IPS DF 6.9 (cell line): ENCODE data around the gene ETFB.

ENCODE experiments used
- DNase-seq: peaks from one replicate; pipeline ENCODE4 v3.0.0-alpha.2; 2013; ENCODE audit warnings: low read depth, low spot score
- H3K27ac ChIP-seq: one replicate; pipeline ENCODE4 v1.5.1; 2013; ENCODE audit warnings: low read length, control low read depth
- H3K27me3 ChIP-seq: 2 replicates; pipeline ENCODE4 v1.6.1; 2013; ENCODE audit warnings: mild to moderate bottlenecking, low read length; ENCODE audit not compliant: control insufficient read depth, insufficient read depth
- H3K36me3 ChIP-seq: 2 replicates; pipeline ENCODE4 v1.6.1; 2013; ENCODE audit warnings: low read length; ENCODE audit not compliant: control insufficient read depth, insufficient read depth
- H3K4me1 ChIP-seq: 2 replicates; pipeline ENCODE4 v1.6.1; 2013; ENCODE audit warnings: low read length; ENCODE audit not compliant: control insufficient read depth, insufficient read depth
- H3K4me3 ChIP-seq: 2 replicates; pipeline ENCODE4 v1.5.1; 2013; ENCODE audit warnings: mild to moderate bottlenecking, low read length
- H3K9me3 ChIP-seq: 2 replicates; pipeline ENCODE4 v1.6.1; 2013; ENCODE audit warnings: low read length, inconsistent platforms; ENCODE audit not compliant: control insufficient read depth, insufficient read depth
- WGBS: extraction: QIAGEN DNeasy Blood & Tissue Kit; methylation state at CpG from one replicate; pipeline ENCODE4 v1.1.7; 2013; ENCODE audit warnings: mixed read lengths, missing lambda C conversion rate; ENCODE audit not compliant: insufficient read length, insufficient coverage; 5-methylcytosine and 5-hydroxymethylcytosine counted together

The ETFB gene

GRCh38 chr19:51351266-51351990, 14.8 kb downstream of the ETFB start:
- H3K27me3 ChIP-seq = no peaks in the 10 kb centered on the region
- H3K4me1 ChIP-seq = peaks cover 4% of the 10 kb centered on the region; the same call in 1 of the 2 replicates
- H3K9me3 ChIP-seq = no peaks in the 10 kb centered on the region
- WGBS = no CpG with 5 or more reads among the region's 11 CpGs
- no peak for DNase-seq
- H3K36me3 ChIP-seq = peaks cover 3% of the 10 kb centered on the region; the same call in 1 of the 2 replicates
- H3K27ac ChIP-seq = no peak overlapping the region
- H3K4me3 ChIP-seq = no peak overlapping the region

- no peak for DNase-seq
- H3K4me1 ChIP-seq = peaks cover 2% of the 10 kb centered on the region; the same call in 1 of the 2 replicates
- H3K9me3 ChIP-seq = no peaks in the 10 kb centered on the region
- peaks cover 3% of the 10 kb centered on the region; the same call in 1 of the 2 replicates for H3K36me3 ChIP-seq
- H3K27ac ChIP-seq = no peak overlapping the region
- WGBS = no CpG with 5 or more reads among the region's 10 CpGs
- H3K4me3 ChIP-seq = no peak overlapping the region
- H3K27me3 ChIP-seq = no peaks in the 10 kb centered on the region
These were observed 18.8 kb downstream of the ETFB start for GRCh38 chr19:51347209-51347928.

GRCh38 chr19:51346742-51347141, 19.4 kb downstream of the ETFB start:
- Histone ChIP-seq H3K27ac (no peak overlapping the region), H3K27me3 (no peaks in the 10 kb centered on the region), H3K4me3 (no peak overlapping the region), H3K9me3 (no peaks in the 10 kb centered on the region), H3K4me1 (peaks cover 8% of the 10 kb centered on the region), H3K36me3 (peaks cover 3% of the 10 kb centered on the region; the same call in 1 of the 2 replicates)
- WGBS = no CpG with 5 or more reads among the region's 17 CpGs
- no peak for DNase-seq

- Histone ChIP-seq H3K4me1 (peaks cover 8% of the 10 kb centered on the region), H3K36me3 (no peaks in the 10 kb centered on the region), H3K27me3 (no peaks in the 10 kb centered on the region; the same call in 1 of the 2 replicates), H3K27ac (no peak overlapping the region), H3K9me3 (no peaks in the 10 kb centered on the region), H3K4me3 (no peak overlapping the region)
- DNase-seq = no peak
- no CpG with 5 or more reads among the region's 9 CpGs for WGBS
These were observed 21.0 kb downstream of the ETFB start for GRCh38 chr19:51345076-51345620.

GRCh38 chr19:51342631-51343569, 23.3 kb downstream of the ETFB start:
- Histone ChIP-seq H3K27ac (no peak overlapping the region), H3K27me3 (no peaks in the 10 kb centered on the region; the same call in 1 of the 2 replicates), H3K36me3 (no peaks in the 10 kb centered on the region), H3K4me3 (no peak overlapping the region), H3K9me3 (no peaks in the 10 kb centered on the region), H3K4me1 (peaks cover 8% of the 10 kb centered on the region)
- no CpG with 5 or more reads among the region's 9 CpGs for WGBS
- no peak for DNase-seq

- Histone ChIP-seq H3K4me3 (no peak within 1 kb of the TSS), H3K27ac (no peak within 1 kb of the TSS), H3K9me3 (no peaks in the 10 kb centered on the region), H3K36me3 (no peaks in the 10 kb centered on the region), H3K27me3 (no peaks in the 10 kb centered on the region; the same call in 1 of the 2 replicates), H3K4me1 (peaks cover 8% of the 10 kb centered on the region)
- no peak for DNase-seq
- WGBS = no CpG with 5 or more reads among the region's 3 CpGs
These were observed 24.1 kb downstream of the ETFB start, which contains the start of gene VSIG10L for GRCh38 chr19:51341976-51342580. Gene VSIG10L, minus strand, starts transcription at chr19:51342139. Its CDS starts 15 bp downstream, at chr19:51342124.

GRCh38 chr19:51341066-51341465, 25.1 kb downstream of the ETFB start:
- no peak for DNase-seq
- Histone ChIP-seq H3K27ac (no peak overlapping the region), H3K36me3 (no peaks in the 10 kb centered on the region), H3K4me1 (peaks cover 8% of the 10 kb centered on the region), H3K27me3 (no peaks in the 10 kb centered on the region; the same call in 1 of the 2 replicates), H3K4me3 (no peak overlapping the region), H3K9me3 (no peaks in the 10 kb centered on the region)
- no CpG with 5 or more reads among the region's 18 CpGs for WGBS

- no peak for DNase-seq
- no CpG with 5 or more reads among the region's 107 CpGs for WGBS
- peak overlapping the region; percentile 82; the same call in 1 of the 2 replicates for H3K4me3 ChIP-seq
- H3K27me3 ChIP-seq = no peaks in the 10 kb centered on the region; the same call in 1 of the 2 replicates
- peaks cover 8% of the 10 kb centered on the region for H3K4me1 ChIP-seq
- no peaks in the 10 kb centered on the region for H3K36me3 ChIP-seq
- H3K9me3 ChIP-seq = no peaks in the 10 kb centered on the region
- H3K27ac ChIP-seq = no peak overlapping the region
These were observed 26.2 kb downstream of the ETFB start for GRCh38 chr19:51339687-51340656.

GRCh38 chr19:51339313-51339686, 26.9 kb downstream of the ETFB start:
- H3K27ac ChIP-seq = no peak overlapping the region
- H3K9me3 ChIP-seq = no peaks in the 10 kb centered on the region
- no peak for DNase-seq
- no peaks in the 10 kb centered on the region; the same call in 1 of the 2 replicates for H3K27me3 ChIP-seq
- H3K4me3 ChIP-seq = peak overlapping the region; percentile 82; the same call in 1 of the 2 replicates
- WGBS = no CpG with 5 or more reads among the region's 10 CpGs
- no peaks in the 10 kb centered on the region for H3K36me3 ChIP-seq
- peaks cover 8% of the 10 kb centered on the region for H3K4me1 ChIP-seq
